RWPE2 (cell line): ENCODE results near the gene FAM78A.

Source experiments
- ATAC-seq: fragments of 200-7000 bp; cut with Tn5 transposase; 3 replicates; pipeline ENCODE4 v1.9.1; 2021; ENCODE audit warnings: low read depth
- DNase-seq: peaks from one replicate; pipeline ENCODE4 v3.0.0-alpha.2; 2020; ENCODE audit warnings: low spot score
- H3K27ac ChIP-seq: fragments of 450-650 bp; 2 replicates; pipeline ENCODE4 v1.5.1; 2017; ENCODE audit warnings: mild to moderate bottlenecking; ENCODE audit not compliant: poor library complexity, severe bottlenecking
- H3K27me3 ChIP-seq: fragments of 250-450 bp; sonication (Bioruptor Pico); 2 replicates; pipeline ENCODE4 v1.5.1; 2021; ENCODE audit warnings: mild to moderate bottlenecking, moderate library complexity; ENCODE audit not compliant: insufficient read depth, poor library complexity, severe bottlenecking
- H3K36me3 ChIP-seq: fragments of 250-450 bp; sonication (Bioruptor Pico); 2 replicates; pipeline ENCODE4 v1.5.1; 2020; ENCODE audit warnings: low read depth, mild to moderate bottlenecking, moderate library complexity
- H3K4me1 ChIP-seq: fragments of 250-450 bp; sonication (Bioruptor Pico); 2 replicates; pipeline ENCODE4 v1.5.1; 2021; ENCODE audit warnings: mild to moderate bottlenecking, moderate library complexity; ENCODE audit not compliant: insufficient read depth, poor library complexity, severe bottlenecking
- H3K4me3 ChIP-seq: fragments of 250-450 bp; sonication (Bioruptor Pico); 2 replicates; pipeline ENCODE4 v1.5.1; 2021; ENCODE audit warnings: mild to moderate bottlenecking, moderate library complexity; ENCODE audit not compliant: severe bottlenecking
- H3K9me3 ChIP-seq: fragments of 250-450 bp; sonication (Bioruptor Pico); 2 replicates; pipeline ENCODE4 v1.5.1; 2021; ENCODE audit warnings: mild to moderate bottlenecking, moderate library complexity; ENCODE audit not compliant: severe bottlenecking
- CTCF ChIP-seq: fragments of 450-650 bp; IDR thresholded peaks from one replicate; pipeline ENCODE4 v1.5.1; 2017; ENCODE audit warnings: mild to moderate bottlenecking, moderate library complexity; ENCODE audit not compliant: poor library complexity, severe bottlenecking

Gene FAM78A

GRCh38 chr9:131279196-131279862 lies 3.0 kb upstream of the FAM78A start:
- no peak for ATAC-seq
- Histone ChIP-seq H3K27me3 (peaks cover 49% of the 10 kb centered on the region), H3K4me1 (no peaks in the 10 kb centered on the region), H3K9me3 (no peaks in the 10 kb centered on the region), H3K4me3 (no peak overlapping the region), H3K27ac (no peak overlapping the region), H3K36me3 (no peaks in the 10 kb centered on the region)
- no peak for TF ChIP-seq CTCF
- DNase-seq, result no peak

GRCh38 chr9:131278702-131279111 lies 2.4 kb upstream of the FAM78A start:
- no peaks in the 10 kb centered on the region for H3K36me3 ChIP-seq
- no peak for TF ChIP-seq CTCF
- no peak overlapping the region for H3K4me3 ChIP-seq
- no peak for ATAC-seq
- H3K9me3 ChIP-seq, result no peaks in the 10 kb centered on the region
- H3K4me1 ChIP-seq, result no peaks in the 10 kb centered on the region
- DNase-seq, result no peak
- peaks cover 44% of the 10 kb centered on the region for H3K27me3 ChIP-seq
- H3K27ac ChIP-seq, result no peak overlapping the region

GRCh38 chr9:131277910-131278701 lies 1.8 kb upstream of the FAM78A start:
- ATAC-seq (peak; percentile 74), DNase-seq (no peak)
- no peak overlapping the region for H3K27ac ChIP-seq
- no peaks in the 10 kb centered on the region for H3K9me3 ChIP-seq
- TF ChIP-seq CTCF, result no peak
- peaks cover 38% of the 10 kb centered on the region for H3K27me3 ChIP-seq
- H3K36me3 ChIP-seq, result no peaks in the 10 kb centered on the region
- no peaks in the 10 kb centered on the region for H3K4me1 ChIP-seq
- peak overlapping the region; percentile 61 for H3K4me3 ChIP-seq

- Histone ChIP-seq H3K4me1 (no peaks in the 10 kb centered on the region), H3K4me3 (peak overlapping the region; percentile 61), H3K9me3 (no peaks in the 10 kb centered on the region), H3K27me3 (peaks cover 31% of the 10 kb centered on the region), H3K36me3 (no peaks in the 10 kb centered on the region), H3K27ac (no peak overlapping the region)
- no peak for TF ChIP-seq CTCF
- DNase-seq, result no peak
- ATAC-seq, result no peak; the same call in 2 of the 3 replicates
Measured at GRCh38 chr9:131277287-131277909, 1.1 kb upstream of the FAM78A start.
